ENCODE data around the gene KLF6.

The KLF6 gene

DNA sequence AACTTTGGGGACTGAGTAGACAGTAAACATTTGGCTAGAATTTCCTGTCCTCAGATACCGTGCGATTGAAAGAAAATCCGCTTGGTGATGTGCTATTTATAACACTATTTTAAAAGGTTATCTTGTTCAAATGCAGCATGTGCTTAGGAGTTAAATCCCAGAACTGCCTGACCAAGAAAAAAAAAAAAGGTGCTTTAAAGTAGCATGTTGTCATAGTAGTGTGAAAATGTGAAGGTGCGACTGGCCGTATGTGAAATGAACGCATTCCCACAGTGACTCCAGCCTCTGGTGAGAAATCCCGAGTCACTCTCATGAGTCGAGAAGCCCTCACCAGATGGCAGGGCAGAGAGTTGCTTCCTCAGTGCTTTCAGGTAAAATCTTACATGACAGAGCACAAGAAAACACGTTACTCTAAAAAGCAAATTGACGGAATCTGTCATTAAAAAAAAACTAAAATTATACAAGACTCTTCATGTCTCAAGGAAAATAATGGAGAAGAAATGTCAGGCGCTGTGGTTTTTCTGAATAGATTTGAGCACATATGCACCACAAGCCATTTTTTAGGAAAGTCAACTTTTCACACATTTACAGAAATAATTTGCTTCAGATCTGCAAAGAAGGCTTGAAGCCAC, 18.4 kb upstream of the KLF6 start:
- peak overlapping the region; percentile 54 for H4K91ac ChIP-seq (ENCODE audit: low read length)
- 26% methylated on average over 6 of the region's 11 CpGs for WGBS
- DNase-seq: peak; percentile 72
- no peaks in the 10 kb centered on the region for H3K79me1 ChIP-seq (replicated peaks; ENCODE audit: low read length, poor library complexity, severe bottlenecking)
- peak overlapping the region; percentile 94 for H3K9ac ChIP-seq (ENCODE audit: low read length)
- no peak overlapping the region for H3K4ac ChIP-seq (ENCODE audit: low read depth in 1 of 2, low read length in 2 of 2)
- H3K23ac ChIP-seq (ENCODE audit: low read length in 2 of 2): no peak overlapping the region
- peak overlapping the region; percentile 69 to 83 for H2BK12ac ChIP-seq (ENCODE audit: low read length in 2 of 2)
- H3K14ac ChIP-seq (ENCODE audit: low read length in 2 of 2): no peak overlapping the region
- H2BK15ac ChIP-seq (ENCODE audit: low read depth, poor library complexity, severe bottlenecking): no peak overlapping the region
- H2AK5ac ChIP-seq (ENCODE audit: low read length, severe bottlenecking): no peak overlapping the region
- H3K4me2 ChIP-seq (ENCODE audit: low read length, poor library complexity, severe bottlenecking): peak overlapping the region; percentile 40
- peak overlapping the region; percentile 48 for H4K8ac ChIP-seq (ENCODE audit: low read length)
- H3K27me3 ChIP-seq (ENCODE audit: control insufficient read depth in 1 of 2, insufficient read depth in 1 of 2, low read length in 2 of 2): no peaks in the 10 kb centered on the region
- H2AFZ ChIP-seq (ENCODE audit: low read depth, low read length): no peak overlapping the region
- H3K36me3 ChIP-seq (ENCODE audit: control insufficient read depth in 1 of 2, insufficient read depth in 2 of 2, low read depth in 1 of 2, low read length in 2 of 2): no peaks in the 10 kb centered on the region
- H3K9me3 ChIP-seq (ENCODE audit: control insufficient read depth, low read length): no peaks in the 10 kb centered on the region
- peak overlapping the region in 1 of 2 experiments; percentile 48 for H3K18ac ChIP-seq (ENCODE audit: low read depth in 1 of 2, low read length in 2 of 2)
- H3K4me1 ChIP-seq (ENCODE audit: control insufficient read depth, insufficient read depth, low read depth, low read length): peaks cover 27% of the 10 kb centered on the region
- peak overlapping the region; percentile 55 for H2BK120ac ChIP-seq (ENCODE audit: low read depth, low read length)
- no peak overlapping the region for H2BK5ac ChIP-seq (ENCODE audit: low read depth, low read length, poor library complexity, severe bottlenecking)
- H3K27ac ChIP-seq (ENCODE audit: low read length, poor library complexity, severe bottlenecking): peak overlapping the region; percentile 77
- H3K4me3 ChIP-seq (ENCODE audit: insufficient read depth in 1 of 2, low read depth in 1 of 2, low read length in 2 of 2): no peak overlapping the region

DNA sequence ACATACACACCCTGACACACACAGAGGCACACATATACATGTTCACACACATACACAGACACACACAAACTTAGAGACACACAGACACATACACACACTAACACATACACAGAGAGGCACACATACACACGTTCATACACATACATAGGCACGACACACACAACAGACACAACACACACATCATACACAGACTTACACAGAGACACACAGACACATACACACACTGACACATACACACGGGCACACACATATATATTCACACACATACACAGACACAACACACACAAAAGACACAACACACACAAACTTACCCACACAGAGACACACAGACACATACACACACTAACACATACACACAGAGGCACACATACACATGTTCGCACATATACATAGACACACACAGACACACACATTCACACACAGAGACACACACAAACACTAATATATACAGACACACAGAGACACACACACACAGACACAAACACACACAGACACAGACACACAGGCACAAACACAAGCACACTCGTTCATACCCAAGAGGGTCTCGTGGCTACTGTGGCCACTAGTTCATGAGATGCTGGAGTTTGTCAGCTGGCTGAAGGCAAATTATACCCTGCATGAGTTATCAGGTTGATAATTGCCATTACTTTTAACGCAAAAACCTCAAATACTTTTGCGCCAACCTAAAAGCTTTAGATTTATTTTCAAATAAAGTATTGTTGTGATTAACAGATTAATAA, 17.7 kb upstream of the KLF6 start:
- peaks cover 6% of the 10 kb centered on the region for H3K9me3 ChIP-seq (ENCODE audit: control insufficient read depth, low read length)
- H2BK120ac ChIP-seq (ENCODE audit: low read depth, low read length): no peak overlapping the region
- no peak overlapping the region for H3K4me3 ChIP-seq (ENCODE audit: insufficient read depth in 1 of 2, low read depth in 1 of 2, low read length in 2 of 2)
- H3K36me3 ChIP-seq (ENCODE audit: control insufficient read depth in 1 of 2, insufficient read depth in 2 of 2, low read depth in 1 of 2, low read length in 2 of 2): no peaks in the 10 kb centered on the region
- peak overlapping the region; percentile 36 for H2AFZ ChIP-seq (ENCODE audit: low read depth, low read length)
- H4K8ac ChIP-seq (ENCODE audit: low read length): peak overlapping the region; percentile 14
- peak; percentile 34 for DNase-seq
- H3K14ac ChIP-seq (ENCODE audit: low read length in 2 of 2): peak overlapping the region in 1 of 2 experiments; percentile 88
- peak overlapping the region; percentile 22 for H4K91ac ChIP-seq (ENCODE audit: low read length)
- no peak overlapping the region for H3K9ac ChIP-seq (ENCODE audit: low read length)
- no peaks in the 10 kb centered on the region for H3K79me1 ChIP-seq (replicated peaks; ENCODE audit: low read length, poor library complexity, severe bottlenecking)
- H3K18ac ChIP-seq (ENCODE audit: low read depth in 1 of 2, low read length in 2 of 2): peak overlapping the region; percentile 38 to 88
- H3K4ac ChIP-seq (ENCODE audit: low read depth in 1 of 2, low read length in 2 of 2): peak overlapping the region; percentile 3 to 49
- H2BK5ac ChIP-seq (ENCODE audit: low read depth, low read length, poor library complexity, severe bottlenecking): no peak overlapping the region
- H3K23ac ChIP-seq (ENCODE audit: low read length in 2 of 2): peak overlapping the region in 1 of 2 experiments; percentile 34
- 68% methylated on average over 6 of the region's 8 CpGs for WGBS
- H3K27ac ChIP-seq (ENCODE audit: low read length, poor library complexity, severe bottlenecking): no peak overlapping the region
- no peak overlapping the region for H2BK15ac ChIP-seq (ENCODE audit: low read depth, poor library complexity, severe bottlenecking)
- H3K4me1 ChIP-seq (ENCODE audit: control insufficient read depth, insufficient read depth, low read depth, low read length): peaks cover 21% of the 10 kb centered on the region
- no peak overlapping the region for H3K4me2 ChIP-seq (ENCODE audit: low read length, poor library complexity, severe bottlenecking)
- H2AK5ac ChIP-seq (ENCODE audit: low read length, severe bottlenecking): peak overlapping the region; percentile 67
- peak overlapping the region; percentile 26 to 54 for H2BK12ac ChIP-seq (ENCODE audit: low read length in 2 of 2)
- H3K27me3 ChIP-seq (ENCODE audit: control insufficient read depth in 1 of 2, insufficient read depth in 1 of 2, low read length in 2 of 2): no peaks in the 10 kb centered on the region

DNA sequence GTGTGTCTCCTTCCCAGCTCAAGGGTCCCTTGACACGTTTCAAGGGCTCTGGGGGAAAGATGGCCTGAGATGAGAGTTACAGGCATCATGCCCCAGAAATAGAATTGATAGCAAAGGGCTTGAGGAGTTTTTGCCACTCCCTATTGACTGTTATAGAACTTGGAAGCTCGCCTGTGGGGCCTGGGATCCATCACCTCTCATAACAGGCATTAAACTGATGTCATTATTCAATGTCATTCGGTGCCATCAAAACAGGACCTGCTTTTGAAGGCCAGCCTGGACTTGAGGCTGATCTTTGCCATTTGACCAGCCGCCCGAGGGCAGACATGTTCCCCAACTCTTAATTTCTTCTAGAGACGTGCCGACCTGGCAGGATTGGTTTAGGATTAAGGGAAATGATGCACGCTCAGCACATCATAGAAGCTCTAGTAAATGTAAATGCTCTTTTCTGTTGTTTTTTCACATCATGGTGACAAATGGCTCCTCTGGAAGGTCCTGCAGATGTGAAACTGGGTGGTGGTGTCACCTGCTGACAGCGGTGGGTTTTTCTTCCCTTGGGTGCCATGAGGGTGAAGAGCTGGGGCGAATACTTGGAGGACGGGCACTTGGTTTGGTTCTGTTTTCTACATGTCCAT, 16.7 kb upstream of the KLF6 start:
- WGBS: 94% methylated on average over 10 of the region's 11 CpGs
- Histone ChIP-seq H2BK120ac (ENCODE audit: low read depth, low read length) (no peak overlapping the region), H3K4me3 (ENCODE audit: insufficient read depth in 1 of 2, low read depth in 1 of 2, low read length in 2 of 2) (no peak overlapping the region), H2BK12ac (ENCODE audit: low read length in 2 of 2) (peak overlapping the region; percentile 57 to 64), H2AFZ (ENCODE audit: low read depth, low read length) (no peak overlapping the region), H3K4ac (ENCODE audit: low read depth in 1 of 2, low read length in 2 of 2) (no peak overlapping the region), H3K9ac (ENCODE audit: low read length) (no peak overlapping the region), H2BK5ac (ENCODE audit: low read depth, low read length, poor library complexity, severe bottlenecking) (no peak overlapping the region), H3K27me3 (ENCODE audit: control insufficient read depth in 1 of 2, insufficient read depth in 1 of 2, low read length in 2 of 2) (no peaks in the 10 kb centered on the region), H3K36me3 (ENCODE audit: control insufficient read depth in 1 of 2, insufficient read depth in 2 of 2, low read depth in 1 of 2, low read length in 2 of 2) (no peaks in the 10 kb centered on the region), H3K4me2 (ENCODE audit: low read length, poor library complexity, severe bottlenecking) (no peak overlapping the region), H2BK15ac (ENCODE audit: low read depth, poor library complexity, severe bottlenecking) (no peak overlapping the region), H3K14ac (ENCODE audit: low read length in 2 of 2) (no peak overlapping the region), H3K23ac (ENCODE audit: low read length in 2 of 2) (no peak overlapping the region), H3K4me1 (ENCODE audit: control insufficient read depth, insufficient read depth, low read depth, low read length) (peaks cover 12% of the 10 kb centered on the region), H3K27ac (ENCODE audit: low read length, poor library complexity, severe bottlenecking) (no peak overlapping the region), H3K18ac (ENCODE audit: low read depth in 1 of 2, low read length in 2 of 2) (no peak overlapping the region), H4K8ac (ENCODE audit: low read length) (no peak overlapping the region), H3K9me3 (ENCODE audit: control insufficient read depth, low read length) (peaks cover 7% of the 10 kb centered on the region), H4K91ac (ENCODE audit: low read length) (no peak overlapping the region), H2AK5ac (ENCODE audit: low read length, severe bottlenecking) (peak overlapping the region; percentile 67), H3K79me1 (replicated peaks; ENCODE audit: low read length, poor library complexity, severe bottlenecking) (no peaks in the 10 kb centered on the region)
- DNase-seq: no peak

DNA sequence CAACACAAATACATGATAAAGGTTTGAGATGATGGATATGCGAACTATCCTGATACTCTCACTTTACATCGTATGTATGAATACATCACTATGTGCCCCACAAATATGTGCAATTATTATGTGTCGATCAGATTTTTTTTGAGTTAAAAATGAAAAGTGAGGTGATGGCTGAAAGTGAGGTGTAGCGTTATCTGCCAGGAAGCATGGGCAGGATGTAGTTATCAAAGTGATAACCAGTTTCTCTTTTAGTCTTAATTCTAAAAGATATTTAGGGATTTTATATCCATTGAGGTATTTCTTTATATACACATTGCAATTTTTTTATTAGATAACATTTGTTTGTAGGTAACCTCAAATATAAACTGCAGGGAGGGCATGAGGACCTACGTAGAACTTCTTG, 15.6 kb upstream of the KLF6 start:
- H3K27ac ChIP-seq (ENCODE audit: low read length, poor library complexity, severe bottlenecking): no peak overlapping the region
- no peak overlapping the region for H2AK5ac ChIP-seq (ENCODE audit: low read length, severe bottlenecking)
- H3K4me1 ChIP-seq (ENCODE audit: control insufficient read depth, insufficient read depth, low read depth, low read length): peaks cover 7% of the 10 kb centered on the region
- H2BK15ac ChIP-seq (ENCODE audit: low read depth, poor library complexity, severe bottlenecking): no peak overlapping the region
- 96% methylated on average over 3 of the region's 5 CpGs for WGBS
- H3K9ac ChIP-seq (ENCODE audit: low read length): no peak overlapping the region
- no peak for DNase-seq
- H3K4me2 ChIP-seq (ENCODE audit: low read length, poor library complexity, severe bottlenecking): no peak overlapping the region
- H2BK12ac ChIP-seq (ENCODE audit: low read length in 2 of 2): no peak overlapping the region
- no peak overlapping the region for H4K91ac ChIP-seq (ENCODE audit: low read length)
- no peak overlapping the region for H4K8ac ChIP-seq (ENCODE audit: low read length)
- H3K4ac ChIP-seq (ENCODE audit: low read depth in 1 of 2, low read length in 2 of 2): no peak overlapping the region
- H2BK120ac ChIP-seq (ENCODE audit: low read depth, low read length): no peak overlapping the region
- H2BK5ac ChIP-seq (ENCODE audit: low read depth, low read length, poor library complexity, severe bottlenecking): no peak overlapping the region
- H2AFZ ChIP-seq (ENCODE audit: low read depth, low read length): no peak overlapping the region
- H3K27me3 ChIP-seq (ENCODE audit: control insufficient read depth in 1 of 2, insufficient read depth in 1 of 2, low read length in 2 of 2): no peaks in the 10 kb centered on the region
- no peak overlapping the region for H3K4me3 ChIP-seq (ENCODE audit: insufficient read depth in 1 of 2, low read depth in 1 of 2, low read length in 2 of 2)
- no peaks in the 10 kb centered on the region for H3K36me3 ChIP-seq (ENCODE audit: control insufficient read depth in 1 of 2, insufficient read depth in 2 of 2, low read depth in 1 of 2, low read length in 2 of 2)
- H3K18ac ChIP-seq (ENCODE audit: low read depth in 1 of 2, low read length in 2 of 2): no peak overlapping the region
- peaks cover 7% of the 10 kb centered on the region for H3K9me3 ChIP-seq (ENCODE audit: control insufficient read depth, low read length)
- H3K23ac ChIP-seq (ENCODE audit: low read length in 2 of 2): no peak overlapping the region
- H3K79me1 ChIP-seq (replicated peaks; ENCODE audit: low read length, poor library complexity, severe bottlenecking): no peaks in the 10 kb centered on the region
- no peak overlapping the region for H3K14ac ChIP-seq (ENCODE audit: low read length in 2 of 2)

All from mesenchymal stem cell (in vitro differentiated cells and primary cell).